AG04449 (cell line): ENCODE data around the gene HNRNPD.
A peak's percentile ranks its signal among the peaks of the same experiment; 100 is the strongest.
"Not testable (repeated sequence)": the region's sequence is repeated elsewhere in the genome, so short reads cannot be mapped to it uniquely, and the experiment has no call there.

Experiments
- CTCF ChIA-PET: fragments of 350-600 bp; formaldehyde crosslinking; extraction: SDS; loops from one replicate; lab custom pipeline; 2021; ENCODE audit warnings: antibody characterized with exemption; lab: Yijun Ruan, JAX
- POLR2A ChIA-PET: fragments of 400-600, 350-600 bp; formaldehyde crosslinking; extraction: SDS; loops from one replicate; lab custom pipeline; 2020; ENCODE audit warnings: antibody characterized with exemption, inconsistent platforms; lab: Yijun Ruan, JAX
- DNase-seq: peaks from one replicate; pipeline ENCODE4 v3.0.0-alpha.2; 2010; ENCODE audit warnings: low read depth, low spot score
- H3K4me3 ChIP-seq: 2 replicates; pipeline ENCODE4 v1.5.1; 2011; ENCODE audit warnings: low read depth, mild to moderate bottlenecking, control low read depth, low read length
- TF ChIP-seq, protein P1 (sequence below): IDR thresholded peaks from one replicate; pipeline ENCODE4 v1.5.1; 2011; ENCODE audit warnings: mild to moderate bottlenecking, moderate library complexity, low read length, control low read depth, inconsistent platforms; ENCODE audit not compliant: insufficient read depth; ENCODE audit errors: missing control alignments

HNRNPD gene, protein sequence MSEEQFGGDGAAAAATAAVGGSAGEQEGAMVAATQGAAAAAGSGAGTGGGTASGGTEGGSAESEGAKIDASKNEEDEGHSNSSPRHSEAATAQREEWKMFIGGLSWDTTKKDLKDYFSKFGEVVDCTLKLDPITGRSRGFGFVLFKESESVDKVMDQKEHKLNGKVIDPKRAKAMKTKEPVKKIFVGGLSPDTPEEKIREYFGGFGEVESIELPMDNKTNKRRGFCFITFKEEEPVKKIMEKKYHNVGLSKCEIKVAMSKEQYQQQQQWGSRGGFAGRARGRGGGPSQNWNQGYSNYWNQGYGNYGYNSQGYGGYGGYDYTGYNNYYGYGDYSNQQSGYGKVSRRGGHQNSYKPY

DNA sequence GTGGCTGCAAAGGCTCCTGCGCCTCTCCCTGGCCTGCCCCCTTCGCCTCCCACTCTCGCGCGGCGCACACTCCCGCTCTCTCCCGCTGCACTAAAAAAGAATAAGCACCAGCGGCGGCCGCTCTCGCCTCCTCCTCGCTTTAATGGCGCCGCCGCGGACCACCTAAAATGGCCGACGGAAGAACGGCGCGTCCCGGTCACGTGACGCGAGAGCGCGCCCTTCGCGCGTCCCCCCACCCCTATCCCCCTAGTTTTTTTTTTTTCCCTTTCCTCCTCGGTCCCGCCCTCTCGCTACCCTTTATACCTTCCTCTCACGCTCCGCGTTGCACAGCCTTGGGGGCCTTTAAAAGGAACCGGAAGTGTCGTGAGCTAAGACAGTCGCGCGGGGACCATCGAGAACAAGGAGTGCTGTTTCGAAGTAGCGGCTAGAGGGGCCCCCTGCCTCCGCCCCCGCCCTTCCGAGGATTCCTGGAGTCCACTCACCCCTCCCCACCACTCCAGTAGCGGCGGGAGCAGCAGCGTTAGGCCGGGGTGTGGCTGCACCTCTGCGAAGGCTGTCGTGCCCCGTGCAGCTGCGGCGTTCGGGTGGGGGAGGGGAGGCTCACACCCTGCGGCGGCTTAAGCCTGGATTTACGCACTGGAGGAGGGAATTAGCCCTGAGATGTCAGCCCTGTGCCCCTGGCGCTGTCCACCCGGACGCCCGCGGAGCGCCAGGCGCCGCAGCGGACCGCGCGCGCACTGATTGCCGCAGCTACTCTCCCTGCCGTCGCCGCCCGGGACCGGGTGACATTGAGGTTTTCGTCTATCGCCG is at the start of gene HNRNPD:
Gene HNRNPD (minus strand): TSS at position 176 of the 810 bp plus-strand sequence. CDS start 313 bp downstream, outside the sequence.
- ChIA-PET POLR2A (interaction anchor here (0.6 to 1.9 kb wide), 6 partner anchors 9 to 661 kb away, joined by 3 to 26 read pairs (median 5); partner anchors contain the start of gene COPS4), CTCF (no interaction called here)
- TF ChIP-seq, protein P1, sequence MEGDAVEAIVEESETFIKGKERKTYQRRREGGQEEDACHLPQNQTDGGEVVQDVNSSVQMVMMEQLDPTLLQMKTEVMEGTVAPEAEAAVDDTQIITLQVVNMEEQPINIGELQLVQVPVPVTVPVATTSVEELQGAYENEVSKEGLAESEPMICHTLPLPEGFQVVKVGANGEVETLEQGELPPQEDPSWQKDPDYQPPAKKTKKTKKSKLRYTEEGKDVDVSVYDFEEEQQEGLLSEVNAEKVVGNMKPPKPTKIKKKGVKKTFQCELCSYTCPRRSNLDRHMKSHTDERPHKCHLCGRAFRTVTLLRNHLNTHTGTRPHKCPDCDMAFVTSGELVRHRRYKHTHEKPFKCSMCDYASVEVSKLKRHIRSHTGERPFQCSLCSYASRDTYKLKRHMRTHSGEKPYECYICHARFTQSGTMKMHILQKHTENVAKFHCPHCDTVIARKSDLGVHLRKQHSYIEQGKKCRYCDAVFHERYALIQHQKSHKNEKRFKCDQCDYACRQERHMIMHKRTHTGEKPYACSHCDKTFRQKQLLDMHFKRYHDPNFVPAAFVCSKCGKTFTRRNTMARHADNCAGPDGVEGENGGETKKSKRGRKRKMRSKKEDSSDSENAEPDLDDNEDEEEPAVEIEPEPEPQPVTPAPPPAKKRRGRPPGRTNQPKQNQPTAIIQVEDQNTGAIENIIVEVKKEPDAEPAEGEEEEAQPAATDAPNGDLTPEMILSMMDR, result no peak
- peak; percentile 97 for DNase-seq
- H3K4me3 ChIP-seq, result peak within 1 kb of the TSS; percentile 95

DNA sequence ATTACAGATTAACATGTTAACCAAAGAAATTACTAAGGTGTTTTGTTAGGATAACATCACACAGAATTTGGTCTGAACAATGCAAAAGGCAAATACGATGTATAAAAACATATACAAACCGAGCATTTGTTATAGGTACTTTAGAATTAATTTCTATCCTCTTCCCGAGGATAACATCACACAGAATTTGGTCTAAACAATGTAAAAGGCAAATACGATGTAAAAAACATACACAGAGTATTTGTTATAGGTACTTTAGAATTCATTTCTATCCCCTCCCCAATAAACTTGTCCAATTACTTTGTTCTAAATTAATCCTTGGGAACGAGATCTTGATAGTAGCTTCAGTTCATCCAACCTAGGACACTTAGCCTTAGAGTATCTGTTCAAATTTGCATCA is 48.8 kb upstream of the HNRNPD start:
- TF ChIP-seq, protein P1, result no peak
- ChIA-PET POLR2A (no interaction called here), CTCF (no interaction called here)
- H3K4me3 ChIP-seq, result no peak overlapping the region
- DNase-seq, result no peak

DNA sequence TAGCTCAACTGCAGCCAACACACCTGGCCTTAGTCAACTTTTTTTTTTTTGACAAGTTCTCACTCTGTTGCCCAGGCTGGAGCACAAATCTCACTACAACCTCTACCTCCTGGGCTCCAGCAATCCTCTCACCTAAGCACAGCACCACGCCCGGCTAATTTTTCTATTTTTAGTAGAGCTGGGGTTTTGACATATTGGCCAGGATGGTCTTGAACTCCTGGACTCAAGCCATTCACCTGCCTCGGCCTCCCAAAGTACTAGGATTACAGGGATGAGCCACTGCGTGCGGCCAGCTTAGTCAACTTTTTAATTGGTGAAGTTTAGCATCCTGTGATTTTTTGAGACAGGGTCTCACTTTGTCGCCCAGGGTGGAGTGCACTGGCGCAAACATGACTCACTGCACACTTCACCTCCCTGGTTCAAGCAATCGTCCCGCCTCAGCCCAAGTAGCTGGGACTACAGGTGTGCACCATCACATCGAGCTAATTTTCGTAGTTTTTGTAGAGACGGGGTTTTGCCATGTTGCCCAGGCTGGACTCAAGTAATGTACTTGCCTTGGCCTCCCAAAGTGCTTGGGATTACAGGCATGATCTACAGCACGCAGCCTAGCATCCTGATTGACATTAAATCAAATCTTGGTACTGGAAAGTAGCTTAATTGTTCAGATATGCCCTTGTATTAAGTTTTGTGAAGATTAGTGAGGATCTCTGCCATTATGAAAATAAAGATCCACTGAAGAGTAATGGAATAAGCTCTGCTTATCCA is 48.2 kb upstream of the HNRNPD start:
- TF ChIP-seq, protein P1, result no peak
- CTCF ChIA-PET, result no interaction called here
- DNase-seq, result no peak
- POLR2A ChIA-PET, result interaction anchor here (0.6 kb wide), 1 partner anchor 25 kb away, joined by 3 read pairs; no protein-coding TSS in a partner anchor
- no peak overlapping the region for H3K4me3 ChIP-seq

DNA sequence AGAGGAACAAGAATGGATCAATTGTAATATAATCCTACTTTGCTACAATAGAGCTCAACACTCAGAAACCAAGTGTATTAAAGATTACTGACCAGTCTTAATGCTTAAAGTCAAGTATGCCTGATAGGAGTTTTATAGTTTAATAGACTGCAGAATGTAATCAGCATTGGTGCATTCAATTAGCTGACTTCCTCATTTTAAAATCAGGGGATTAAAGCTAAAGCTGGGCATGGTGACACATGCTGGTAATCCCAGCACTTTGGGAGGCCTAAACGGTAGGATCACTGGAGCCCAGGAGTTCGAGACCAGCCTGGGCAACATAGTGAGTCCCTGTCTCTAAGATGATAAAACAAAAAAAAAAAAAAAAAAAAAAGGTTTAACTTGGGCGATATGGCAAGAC is 45.7 kb upstream of the HNRNPD start:
- ChIA-PET POLR2A (interaction anchor here (0.8 to 2.2 kb wide), 3 partner anchors 9 to 45 kb away, joined by 5 to 13 read pairs (median 6); partner anchors contain the start of gene HNRNPD), CTCF (interaction anchor here (2.5 kb wide), 1 partner anchor 9 kb away, joined by 15 read pairs; the partner anchor contains the start of gene HNRNPDL)
- H3K4me3 ChIP-seq, result no peak overlapping the region
- DNase-seq, result no peak
- TF ChIP-seq, protein P1, result no peak

DNA sequence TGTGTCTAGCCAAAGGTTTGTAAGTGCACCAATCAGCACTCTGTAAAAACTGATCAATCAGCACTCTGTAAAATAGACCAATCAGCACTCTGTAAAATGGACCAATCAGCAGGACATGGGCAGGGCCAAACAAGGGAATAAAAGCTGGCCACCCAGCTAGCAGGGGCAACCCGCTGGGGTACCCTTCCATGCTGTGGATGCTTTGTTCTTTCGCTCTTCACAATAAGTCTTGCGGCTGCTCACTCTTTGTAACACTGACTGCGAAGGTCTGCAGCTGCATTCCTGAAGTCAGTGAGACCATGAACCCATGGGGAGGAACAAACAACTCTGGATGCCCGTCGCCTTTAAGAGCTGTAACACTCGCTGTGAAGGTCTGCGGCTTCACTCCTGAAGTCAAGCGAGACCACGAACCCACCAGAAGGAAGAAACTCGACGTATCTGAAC is 42.2 kb upstream of the HNRNPD start:
- TF ChIP-seq, protein P1, result no peak
- no peak for DNase-seq
- H3K4me3 ChIP-seq, result no peak overlapping the region
- CTCF ChIA-PET, result interaction anchor here (2.6 kb wide), 1 partner anchor 14 kb away, joined by 12 read pairs; the partner anchor contains the start of gene HNRNPDL
- POLR2A ChIA-PET, result interaction anchor here (1.6 kb wide), 1 partner anchor 14 kb away, joined by 6 read pairs; no protein-coding TSS in a partner anchor

DNA sequence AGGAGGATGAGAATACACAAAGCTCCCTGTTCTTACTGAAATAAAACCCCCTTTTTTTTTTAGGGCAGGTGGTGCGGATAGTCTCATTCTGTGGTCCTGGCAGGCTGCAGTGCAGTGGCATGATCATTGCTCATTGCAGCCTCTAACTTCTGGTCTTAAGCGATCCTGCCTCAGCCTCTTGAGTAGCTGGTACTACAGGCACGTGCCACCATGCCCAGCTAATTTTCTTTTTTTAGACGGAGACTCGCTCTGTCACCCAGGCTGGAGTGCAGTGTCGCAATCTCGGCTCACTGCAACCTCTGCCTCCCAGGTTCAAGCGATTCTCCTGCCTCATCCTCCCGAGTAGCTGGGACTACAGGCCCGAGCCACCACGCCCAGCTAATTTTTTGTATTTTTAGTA is 41.3 kb upstream of the HNRNPD start:
- not testable (repeated sequence) for H3K4me3 ChIP-seq, DNase-seq
- ChIA-PET CTCF (interaction anchor here (0.6 to 2.6 kb wide), 2 partner anchors 14 to 38 kb away, joined by 3 to 12 read pairs; partner anchors contain the start of gene HNRNPDL), POLR2A (interaction anchor here (1.6 kb wide), 1 partner anchor 14 kb away, joined by 6 read pairs; no protein-coding TSS in a partner anchor)
